ENCODE results near the gene SLC6A13. TPM values are rescaled to one million over a fixed set of nuclear protein-coding genes. Genes with fewer than 3 reads are reported as not detected.

Gene SLC6A13
- total RNA-seq, 1 donor from 2014 or later = 0.91 TPM

- DNase-seq = no peak
- TF ChIP-seq CTCF (IDR thresholded peaks at IDR 0.05; ENCODE audit: partially characterized antibody, unreplicated experiment) = no peak
- Mint-ChIP-seq H3K4me3 (ENCODE audit: unreplicated experiment) (no peak overlapping the region), H3K9me3 (ENCODE audit: unreplicated experiment) (peaks cover 3% of the 10 kb centered on the region), H3K4me1 (ENCODE audit: low read depth, unreplicated experiment) (no peaks in the 10 kb centered on the region), H3K27me3 (ENCODE audit: unreplicated experiment) (no peaks in the 10 kb centered on the region), H3K27ac (ENCODE audit: unreplicated experiment) (no peak overlapping the region), H3K36me3 (ENCODE audit: unreplicated experiment) (no peaks in the 10 kb centered on the region)
Observed at GRCh38 chr12:264269-264668, 1.6 kb upstream of the SLC6A13 start.

- TF ChIP-seq CTCF (IDR thresholded peaks at IDR 0.05; ENCODE audit: partially characterized antibody, unreplicated experiment) = no peak
- H3K27me3 Mint-ChIP-seq (ENCODE audit: unreplicated experiment) = no peaks in the 10 kb centered on the region
- no peaks in the 10 kb centered on the region for H3K36me3 Mint-ChIP-seq (ENCODE audit: unreplicated experiment)
- H3K4me3 Mint-ChIP-seq (ENCODE audit: unreplicated experiment) = no peak overlapping the region
- no peak overlapping the region for H3K27ac Mint-ChIP-seq (ENCODE audit: unreplicated experiment)
- H3K4me1 Mint-ChIP-seq (ENCODE audit: low read depth, unreplicated experiment) = no peaks in the 10 kb centered on the region
- no peak for DNase-seq
- peaks cover 3% of the 10 kb centered on the region for H3K9me3 Mint-ChIP-seq (ENCODE audit: unreplicated experiment)
Observed at GRCh38 chr12:263574-263973, 938 bp upstream of the SLC6A13 start.

- no peak for TF ChIP-seq CTCF (IDR thresholded peaks at IDR 0.05; ENCODE audit: partially characterized antibody, unreplicated experiment)
- H3K4me3 Mint-ChIP-seq (ENCODE audit: unreplicated experiment) = no peak overlapping the region
- no peaks in the 10 kb centered on the region for H3K4me1 Mint-ChIP-seq (ENCODE audit: low read depth, unreplicated experiment)
- no peak overlapping the region for H3K27ac Mint-ChIP-seq (ENCODE audit: unreplicated experiment)
- DNase-seq = no peak
- no peaks in the 10 kb centered on the region for H3K27me3 Mint-ChIP-seq (ENCODE audit: unreplicated experiment)
- H3K36me3 Mint-ChIP-seq (ENCODE audit: unreplicated experiment) = no peaks in the 10 kb centered on the region
- H3K9me3 Mint-ChIP-seq (ENCODE audit: unreplicated experiment) = peaks cover 11% of the 10 kb centered on the region
Observed at GRCh38 chr12:262113-262512, 523 bp downstream of the SLC6A13 start.

- no peaks in the 10 kb centered on the region for H3K4me1 Mint-ChIP-seq (ENCODE audit: low read depth, unreplicated experiment)
- peaks cover 9% of the 10 kb centered on the region for H3K9me3 Mint-ChIP-seq (ENCODE audit: unreplicated experiment)
- no peak overlapping the region for H3K27ac Mint-ChIP-seq (ENCODE audit: unreplicated experiment)
- H3K4me3 Mint-ChIP-seq (ENCODE audit: unreplicated experiment) = no peak overlapping the region
- no peaks in the 10 kb centered on the region for H3K36me3 Mint-ChIP-seq (ENCODE audit: unreplicated experiment)
- no peaks in the 10 kb centered on the region for H3K27me3 Mint-ChIP-seq (ENCODE audit: unreplicated experiment)
- TF ChIP-seq CTCF (IDR thresholded peaks at IDR 0.05; ENCODE audit: partially characterized antibody, unreplicated experiment) = no peak
- DNase-seq = no peak
Observed at GRCh38 chr12:257521-258321, 4.9 kb downstream of the SLC6A13 start.

- Mint-ChIP-seq H3K27me3 (ENCODE audit: unreplicated experiment) (no peaks in the 10 kb centered on the region), H3K36me3 (ENCODE audit: unreplicated experiment) (peaks cover 4% of the 10 kb centered on the region), H3K9me3 (ENCODE audit: unreplicated experiment) (peaks cover 9% of the 10 kb centered on the region), H3K4me1 (ENCODE audit: low read depth, unreplicated experiment) (no peaks in the 10 kb centered on the region), H3K27ac (ENCODE audit: unreplicated experiment) (no peak overlapping the region), H3K4me3 (ENCODE audit: unreplicated experiment) (no peak overlapping the region)
- no peak for DNase-seq
- no peak for TF ChIP-seq CTCF (IDR thresholded peaks at IDR 0.05; ENCODE audit: partially characterized antibody, unreplicated experiment)
Observed at GRCh38 chr12:256958-257357, 5.7 kb downstream of the SLC6A13 start.

All from glutamatergic neuron (in vitro differentiated cells).